OCI-LY3 (cell line): ENCODE measurements around the gene MVD.

Experiments
- EZH2phosphoT487 ChIP-seq: fragments of 200-600 bp; shearing (Covaris generic); IDR thresholded peaks from 2 replicates; pipeline ENCODE4 v1.6.1; 2018; ENCODE audit warnings: antibody characterized with exemption, mixed run types, low read depth
- TF ChIP-seq, protein P1 (sequence below): fragments of 200-600, 300-600 bp; sonication (generic); IDR thresholded peaks from 2 replicates; pipeline ENCODE4 v1.5.1; 2014; ENCODE audit warnings: antibody characterized with exemption, low read length, low read depth

DNA sequence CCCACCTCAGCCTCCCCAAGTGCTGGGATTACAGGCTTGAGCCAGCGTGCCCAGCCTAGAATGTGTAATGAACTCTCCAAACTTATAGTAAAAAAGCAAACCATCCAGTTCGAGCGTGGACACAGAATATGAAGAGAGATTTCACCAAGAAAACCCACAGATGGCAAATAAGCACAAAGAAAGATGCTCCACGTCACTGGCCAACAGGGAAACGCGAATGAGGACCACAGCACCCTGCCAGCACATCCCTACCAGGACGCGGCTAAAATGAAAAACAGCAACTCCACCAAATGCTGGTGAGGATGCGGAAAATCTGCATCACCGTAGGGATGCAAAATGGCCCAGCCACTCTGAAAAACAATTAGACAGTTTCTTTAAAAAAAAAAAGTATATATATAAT lies 1.4 kb downstream of the MVD start:
- TF ChIP-seq, protein P1, sequence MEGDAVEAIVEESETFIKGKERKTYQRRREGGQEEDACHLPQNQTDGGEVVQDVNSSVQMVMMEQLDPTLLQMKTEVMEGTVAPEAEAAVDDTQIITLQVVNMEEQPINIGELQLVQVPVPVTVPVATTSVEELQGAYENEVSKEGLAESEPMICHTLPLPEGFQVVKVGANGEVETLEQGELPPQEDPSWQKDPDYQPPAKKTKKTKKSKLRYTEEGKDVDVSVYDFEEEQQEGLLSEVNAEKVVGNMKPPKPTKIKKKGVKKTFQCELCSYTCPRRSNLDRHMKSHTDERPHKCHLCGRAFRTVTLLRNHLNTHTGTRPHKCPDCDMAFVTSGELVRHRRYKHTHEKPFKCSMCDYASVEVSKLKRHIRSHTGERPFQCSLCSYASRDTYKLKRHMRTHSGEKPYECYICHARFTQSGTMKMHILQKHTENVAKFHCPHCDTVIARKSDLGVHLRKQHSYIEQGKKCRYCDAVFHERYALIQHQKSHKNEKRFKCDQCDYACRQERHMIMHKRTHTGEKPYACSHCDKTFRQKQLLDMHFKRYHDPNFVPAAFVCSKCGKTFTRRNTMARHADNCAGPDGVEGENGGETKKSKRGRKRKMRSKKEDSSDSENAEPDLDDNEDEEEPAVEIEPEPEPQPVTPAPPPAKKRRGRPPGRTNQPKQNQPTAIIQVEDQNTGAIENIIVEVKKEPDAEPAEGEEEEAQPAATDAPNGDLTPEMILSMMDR: no peak
- no peak for TF ChIP-seq EZH2phosphoT487
